NCI-H748 (cell line): ENCODE results near the gene ARSH.
"Not testable (repeated sequence)": the region's sequence is repeated elsewhere in the genome, so short reads cannot be mapped to it uniquely, and the experiment has no call there.

Source experiments
- DNase-seq: peaks from one replicate; lab custom pipeline; 2025; ENCODE audit not compliant: unreplicated experiment; lab: John Stamatoyannopoulos, UW

ARSH gene

DNA sequence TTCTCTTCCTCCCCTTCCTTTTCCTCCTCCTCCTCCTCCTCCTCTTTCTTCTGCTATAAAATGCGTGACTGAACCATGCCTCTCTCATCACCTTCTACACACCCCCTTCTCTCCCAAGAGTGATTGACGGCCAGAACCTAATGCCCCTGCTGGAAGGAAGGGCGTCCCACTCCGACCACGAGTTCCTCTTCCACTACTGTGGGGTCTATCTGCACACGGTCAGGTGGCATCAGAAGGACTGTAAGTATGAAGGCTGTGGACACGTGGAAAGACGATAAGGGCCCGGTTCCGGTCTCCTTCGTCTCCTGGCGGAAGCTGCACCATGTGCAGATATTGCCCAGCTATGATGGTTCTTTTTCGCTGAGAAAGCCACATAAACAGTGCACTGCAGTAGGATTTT, 22.8 kb downstream of the ARSH start:
- no peak for DNase-seq

DNA sequence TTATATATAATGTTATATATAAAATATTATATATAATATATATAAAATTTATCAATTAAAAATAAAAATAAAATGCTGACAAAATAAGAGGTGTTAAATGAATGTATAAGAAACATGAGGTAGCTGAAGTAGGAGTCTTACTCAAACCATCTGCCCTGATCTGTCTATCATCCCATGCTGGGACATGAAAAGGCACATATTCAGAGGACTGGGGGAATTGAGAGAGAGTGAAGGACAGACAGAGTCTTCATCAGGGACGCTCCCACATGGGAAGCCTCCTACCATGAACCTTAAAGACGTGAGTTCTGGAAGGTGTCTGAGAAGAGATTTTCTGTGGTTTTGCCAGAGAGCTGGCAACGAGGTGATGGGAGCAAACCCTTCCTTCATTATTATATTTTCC, 30.9 kb downstream of the ARSH start:
- no peak for DNase-seq

DNA sequence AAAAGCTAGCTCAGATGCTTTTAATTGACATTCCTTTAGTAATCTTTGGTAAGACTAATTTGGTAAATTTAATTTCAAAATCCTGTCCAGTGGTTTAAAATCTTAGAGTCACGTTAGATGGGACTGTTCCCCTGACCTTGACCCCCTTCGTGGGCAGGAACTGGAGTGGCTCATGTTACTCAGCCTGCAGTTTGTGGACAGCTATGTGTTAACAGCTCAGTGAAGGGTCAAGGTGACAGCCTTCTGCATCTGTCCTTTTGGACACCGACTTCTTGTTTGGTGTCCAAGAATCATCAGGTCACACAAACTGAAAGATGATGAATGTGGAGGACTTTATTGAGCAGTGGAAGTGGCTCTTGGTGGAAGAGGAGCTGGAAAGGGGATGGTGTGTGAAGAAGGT, 37.9 kb downstream of the ARSH start:
- no peak for DNase-seq

DNA sequence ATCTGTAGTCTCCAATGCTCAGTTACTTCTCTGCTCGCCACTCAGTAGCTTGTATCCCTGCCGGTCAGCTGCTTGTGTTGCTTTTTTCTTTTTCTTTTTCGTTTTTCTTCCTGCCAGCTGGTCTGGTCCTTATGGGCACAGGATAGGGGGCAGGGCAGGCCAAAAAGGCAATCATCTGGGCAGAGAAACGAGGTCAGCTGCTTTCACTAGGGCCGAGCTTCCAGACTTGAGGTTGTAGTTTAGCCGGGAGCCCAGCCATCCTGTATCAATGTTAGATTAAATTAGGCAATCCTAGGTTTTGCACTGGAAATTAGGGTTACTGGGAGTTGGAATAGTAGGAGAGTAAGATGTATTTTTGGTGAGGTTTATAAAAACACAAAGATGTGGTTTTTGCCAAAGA, 38.3 kb downstream of the ARSH start:
- DNase-seq, result no peak

DNA sequence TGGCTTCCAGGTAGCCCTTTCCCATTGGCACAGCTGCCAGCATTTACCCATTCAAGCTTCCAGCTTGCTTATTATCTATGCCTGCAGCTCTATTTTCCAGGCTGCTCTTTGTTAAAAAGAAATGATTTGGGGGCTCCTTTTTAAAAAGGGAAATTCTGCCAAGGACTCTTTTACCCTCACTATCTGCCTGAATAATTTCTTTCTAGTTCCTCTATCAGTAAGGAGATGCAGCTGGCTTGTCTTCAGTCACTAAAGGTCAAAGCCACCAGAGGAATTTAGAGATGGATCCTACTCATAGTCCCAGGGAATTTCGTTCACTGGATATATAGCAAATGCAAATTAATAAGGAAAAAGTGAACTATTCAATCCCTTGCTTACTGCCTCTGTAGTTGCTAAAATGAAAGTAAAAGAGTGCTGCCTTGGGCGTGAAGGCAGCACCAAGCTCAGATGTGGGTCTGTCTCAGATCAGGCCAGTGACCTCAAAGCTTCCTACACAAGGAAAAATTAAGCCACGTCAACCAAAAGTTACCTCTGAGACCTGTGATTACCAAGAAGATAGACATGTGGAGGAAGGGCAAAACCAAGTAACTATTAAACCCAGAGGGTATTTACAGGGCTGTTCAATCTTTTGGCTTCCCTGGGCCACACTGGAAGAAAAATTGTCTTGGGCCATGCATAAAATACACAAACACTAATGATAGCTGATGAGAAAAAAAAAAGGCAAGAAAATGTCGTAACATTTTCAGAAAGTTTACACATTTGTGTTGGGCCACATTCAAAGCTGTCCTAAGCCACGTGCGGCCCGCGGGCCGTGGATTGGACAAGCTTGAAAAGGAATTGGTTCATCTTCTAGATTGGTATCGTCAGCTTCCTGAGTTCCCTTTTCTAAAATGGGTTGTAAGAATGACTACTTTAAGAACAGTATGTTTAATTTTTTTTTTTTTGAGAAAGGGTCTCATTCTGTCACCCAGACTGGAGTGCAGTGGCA, 40.2 kb downstream of the ARSH start:
- no peak for DNase-seq

DNA sequence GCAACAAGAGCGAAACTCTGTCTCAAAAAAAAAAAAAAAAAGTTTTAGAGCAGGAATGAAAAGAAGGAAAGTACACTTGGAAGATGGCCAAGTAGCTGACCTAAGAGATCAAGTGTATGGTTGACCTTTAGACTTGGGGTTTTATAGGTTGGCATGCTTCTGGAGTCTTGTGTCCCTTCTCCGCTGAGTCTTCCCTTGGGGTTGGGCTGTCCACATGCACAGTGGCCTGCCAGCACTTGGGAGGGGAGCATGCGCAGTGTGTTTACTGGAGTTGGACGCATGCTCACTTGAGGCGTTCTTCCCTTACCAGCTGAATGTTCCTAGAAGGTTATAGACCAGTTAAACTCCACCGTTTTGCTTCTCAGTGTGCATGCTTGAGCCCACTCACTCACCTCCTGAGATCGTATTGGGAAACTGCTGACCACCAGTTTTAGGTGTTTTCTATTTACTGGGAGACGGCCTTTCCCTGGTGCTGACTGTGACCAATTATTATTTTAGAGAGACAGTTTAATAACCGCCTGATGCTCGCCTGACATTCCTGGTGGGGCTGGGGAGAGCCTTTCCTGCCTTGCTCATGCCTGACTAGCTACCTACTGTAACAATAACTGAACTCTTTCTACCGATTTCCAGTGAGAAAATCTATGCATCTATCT, 44.3 kb downstream of the ARSH start:
- DNase-seq, result not testable (repeated sequence)

DNA sequence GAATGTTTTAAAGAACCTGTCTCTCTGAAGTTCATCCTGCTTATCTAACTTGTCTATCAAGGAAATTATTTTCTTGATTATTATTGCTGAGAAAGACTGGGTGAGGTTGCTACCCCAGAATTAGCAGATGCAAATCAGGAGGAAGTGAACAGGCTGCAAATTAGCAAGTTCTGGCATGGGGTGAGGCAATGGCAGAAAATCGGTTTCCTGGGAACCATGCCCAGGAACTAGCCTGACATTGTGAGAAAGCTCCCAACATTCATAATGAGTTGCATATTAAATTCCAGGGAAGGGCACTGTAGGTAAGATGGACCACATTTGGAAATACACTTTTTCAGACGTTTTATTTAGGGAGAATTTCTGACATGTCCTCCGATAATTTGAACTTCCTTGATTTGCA, 46.5 kb downstream of the ARSH start:
- DNase-seq, result no peak

DNA sequence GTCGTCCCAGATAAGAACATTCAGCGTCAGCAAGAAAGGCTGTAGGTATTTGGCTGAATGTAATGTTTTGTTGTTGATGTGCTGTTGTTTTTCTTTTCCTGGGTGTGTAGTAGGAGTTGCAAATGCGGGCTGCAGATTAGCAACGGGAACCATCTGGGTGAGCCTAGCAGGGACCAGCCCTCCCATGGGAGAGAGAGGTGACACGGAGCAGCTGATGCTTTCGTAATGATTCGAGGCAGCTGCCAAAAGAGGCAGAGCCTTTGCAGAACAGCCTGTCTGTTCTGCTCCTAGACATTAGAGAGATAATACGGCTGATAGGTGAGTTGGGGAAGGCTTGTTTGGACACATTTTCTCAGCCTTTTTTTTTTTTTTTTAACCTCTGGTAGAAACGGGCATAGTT, 60.2 kb downstream of the ARSH start:
- peak; percentile 25 for DNase-seq

DNA sequence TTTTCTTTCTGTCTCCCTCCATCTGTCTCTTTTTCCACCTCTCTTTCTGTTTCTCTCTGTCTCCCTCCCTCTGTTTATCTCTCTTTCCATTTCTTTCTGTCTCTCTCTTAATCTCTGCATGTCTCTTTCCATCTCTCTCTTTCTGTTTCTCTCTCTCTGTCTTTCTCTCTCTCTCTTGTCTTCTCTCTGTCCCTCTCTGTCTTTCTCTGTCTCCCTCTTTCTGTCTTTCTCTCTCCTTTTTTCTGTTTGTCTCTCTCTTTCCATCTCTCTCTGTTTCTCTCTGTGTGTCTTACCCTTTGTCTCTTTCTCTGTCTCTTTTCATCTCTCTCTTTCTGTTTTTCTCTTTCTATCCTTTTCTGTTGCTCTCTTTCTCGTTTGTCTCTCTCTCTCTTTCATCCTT, 69.6 kb downstream of the ARSH start:
- DNase-seq, result no peak

DNA sequence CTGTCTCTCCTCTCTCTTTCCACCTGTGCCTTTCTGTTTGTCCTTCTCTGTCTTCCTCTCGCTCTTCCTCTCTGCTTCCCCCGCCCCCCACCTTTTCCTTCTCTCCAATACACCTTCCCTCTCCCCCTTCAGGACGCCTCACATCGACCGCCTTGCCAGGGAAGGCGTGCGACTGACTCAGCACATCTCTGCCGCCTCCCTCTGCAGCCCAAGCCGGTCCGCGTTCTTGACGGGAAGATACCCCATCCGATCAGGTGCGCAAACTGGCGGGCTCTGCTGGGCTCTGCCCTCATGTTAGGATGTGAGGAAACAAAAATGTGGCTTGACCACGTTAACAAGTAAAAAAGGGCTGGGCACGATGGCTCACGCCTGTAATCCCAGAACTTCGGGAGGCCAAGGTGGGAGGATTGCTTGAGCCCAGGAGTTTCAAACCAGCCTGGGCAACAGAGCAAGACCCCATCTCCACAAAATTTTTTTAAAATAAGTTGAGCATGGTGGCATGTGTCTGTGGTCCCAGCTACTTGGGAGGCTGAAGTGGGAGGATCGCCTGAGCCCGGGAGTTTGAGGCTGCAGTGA, 70.2 kb downstream of the ARSH start:
- DNase-seq, result peak; percentile 2
